Vagina (tissue), 2 donors: ENCODE measurements around the gene ICAM5. TPM values are rescaled to one million over a fixed set of nuclear protein-coding genes. Genes with fewer than 3 reads are reported as not detected.
"Not testable (repeated sequence)": the region's sequence is repeated elsewhere in the genome, so short reads cannot be mapped to it uniquely, and the experiment has no call there.

Experiments used
- DNase-seq, 2 donors: peaks; one replicate each; pipeline ENCODE4 v3.0.0-alpha.2; 2017; ENCODE audit errors: extremely low spot score in 2 of 2
- H3K27ac ChIP-seq: fragments of 200-600 bp; sonication (generic); one replicate; pipeline ENCODE4 v1.5.1; 2019
- H3K27me3 ChIP-seq: fragments of 200-600 bp; sonication (generic); one replicate; pipeline ENCODE4 v1.5.1; 2019
- H3K36me3 ChIP-seq, 2 donors: fragments of 200-600 bp; sonication (generic); one replicate each; pipeline ENCODE4 v1.5.1; 2017 to 2019
- H3K4me1 ChIP-seq: fragments of 200-600 bp; sonication (generic); one replicate; pipeline ENCODE4 v1.5.1; 2019
- H3K4me3 ChIP-seq, 2 donors: fragments of 200-600 bp; sonication (generic); 1 replicate in 1 of 2; 2 replicates in 1 of 2; pipeline ENCODE4 v1.5.1; 2016 to 2019
- H3K9me3 ChIP-seq: fragments of 200-600 bp; sonication (generic); one replicate; pipeline ENCODE4 v1.5.1; 2019
- CTCF ChIP-seq, 3 experiments: fragments of 450-650 bp in 2 of 3; fragments of 200-600 bp in 1 of 3; sonication (generic) in 1 of 3; IDR thresholded peaks; one replicate each; pipeline ENCODE4 v1.5.1; 2017 to 2019; ENCODE audit warnings: antibody characterized with exemption in 3 of 3, mild to moderate bottlenecking in 2 of 3, moderate library complexity in 2 of 3
- POLR2A ChIP-seq, 2 donors: fragments of 450-650 bp; IDR thresholded peaks; one replicate each; pipeline ENCODE4 v1.6.1; 2017; ENCODE audit warnings: antibody characterized with exemption in 2 of 2, mild to moderate bottlenecking in 2 of 2, moderate library complexity in 2 of 2
- POLR2AphosphoS5 ChIP-seq, 2 donors: sonication (generic); formaldehyde crosslinking; IDR thresholded peaks; one replicate each; pipeline ENCODE4 v1.9.0; 2017; ENCODE audit warnings: antibody characterized with exemption in 2 of 2, mild to moderate bottlenecking in 2 of 2, low read depth in 1 of 2; ENCODE audit not compliant: insufficient read depth in 1 of 2
- intact Hi-C: fragments of 100-400 bp; cut with DNase I; formaldehyde crosslinking; loops from one replicate; pipeline ENCODE4 v1.15.1; 2023
- total RNA-seq: library from RNA; depleted of rRNA; stranded (reverse); fragments of >200 nt; gene quantifications from one replicate; pipeline ENCODE4 v1.2.3, GENCODE V29; 2016

Gene ICAM5
- total RNA-seq, 1 donor from 2014 or later = 2.0 TPM

DNA sequence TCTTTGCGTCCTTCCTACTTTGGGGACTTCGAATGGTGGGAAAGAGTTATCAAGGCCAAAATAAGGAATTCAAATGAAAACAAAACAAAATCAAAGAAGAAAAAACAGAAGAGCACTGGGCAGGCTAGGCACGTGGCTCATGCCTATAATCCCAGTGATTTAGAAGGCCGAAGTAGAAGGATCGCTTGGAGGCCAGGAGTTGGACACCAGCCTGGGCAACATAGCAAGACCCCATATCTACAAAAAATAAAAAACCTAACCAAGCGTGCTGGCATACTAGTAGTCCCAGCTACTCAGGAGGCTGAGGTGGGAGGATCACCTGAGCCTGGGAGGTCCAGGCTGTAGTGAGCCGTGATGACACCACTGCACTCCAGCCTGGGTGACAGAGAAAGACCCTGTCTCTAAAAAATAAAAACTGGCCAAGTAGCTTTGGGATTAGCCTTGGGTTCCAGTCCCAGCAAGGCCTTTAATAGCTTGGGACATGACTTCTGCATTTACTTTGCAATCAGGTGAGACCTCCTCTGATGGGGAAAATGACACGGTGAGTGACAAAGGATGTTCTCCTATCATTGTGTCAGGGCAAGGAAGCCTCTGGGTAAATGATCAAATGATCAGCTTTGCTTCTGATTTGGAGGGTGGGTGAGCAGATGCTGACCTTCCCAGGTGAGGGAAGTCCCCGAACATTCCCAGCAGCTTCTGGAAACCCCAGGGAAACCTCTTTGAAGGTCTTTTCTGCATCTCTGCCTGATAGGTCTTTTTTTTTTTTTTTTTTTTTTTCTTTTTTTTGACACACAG lies 11.8 kb upstream of the ICAM5 start:
- Histone ChIP-seq H3K4me1 (no peaks in the 10 kb centered on the region), H3K27ac (no peak overlapping the region), H3K9me3 (no peaks in the 10 kb centered on the region), H3K27me3 (no peaks in the 10 kb centered on the region), H3K36me3 (no peaks in the 10 kb centered on the region), H3K4me3 (no peak overlapping the region)
- no peak for DNase-seq
- intact Hi-C loops = no loop called here
- TF ChIP-seq CTCF (IDR thresholded peaks at IDR 0.05) = no peak
- no peak for TF ChIP-seq POLR2A (IDR thresholded peaks at IDR 0.05)
- TF ChIP-seq POLR2AphosphoS5 (IDR thresholded peaks at IDR 0.05; ENCODE audit: insufficient read depth in 1 of 2, low read depth in 1 of 2) = no peak

DNA sequence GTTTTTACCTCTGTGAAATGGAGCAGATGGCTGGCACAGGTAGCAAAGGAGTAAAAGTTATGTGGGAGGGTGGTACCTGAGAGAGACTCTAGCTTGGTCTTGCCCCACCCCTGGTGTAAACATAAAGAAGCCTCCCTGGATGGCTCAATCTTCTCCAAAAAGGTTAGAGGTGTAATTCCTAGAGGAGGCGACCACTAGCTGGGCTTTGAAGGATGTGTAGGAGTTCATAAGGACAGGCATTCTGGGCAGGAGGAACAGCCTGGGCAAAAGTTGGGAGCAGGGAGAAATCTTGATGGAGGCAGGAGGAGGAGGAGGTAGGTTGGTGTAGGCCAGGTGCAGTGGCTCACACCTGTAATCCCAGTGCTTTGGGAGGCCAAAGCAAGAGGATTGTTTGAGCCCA lies 10.8 kb upstream of the ICAM5 start:
- Histone ChIP-seq H3K36me3 (peaks cover 0 to 5% of the 10 kb centered on the region in 2 donors), H3K27ac (no peak overlapping the region), H3K9me3 (no peaks in the 10 kb centered on the region), H3K4me1 (no peaks in the 10 kb centered on the region), H3K27me3 (no peaks in the 10 kb centered on the region), H3K4me3 (no peak overlapping the region)
- no peak for DNase-seq
- TF ChIP-seq CTCF (IDR thresholded peaks at IDR 0.05) = no peak
- TF ChIP-seq POLR2AphosphoS5 (IDR thresholded peaks at IDR 0.05; ENCODE audit: insufficient read depth in 1 of 2, low read depth in 1 of 2) = no peak
- TF ChIP-seq POLR2A (IDR thresholded peaks at IDR 0.05) = no peak
- intact Hi-C loops = no loop called here

- H3K36me3 ChIP-seq = peaks cover 0 to 12% of the 10 kb centered on the region in 2 donors
- H3K27ac ChIP-seq = no peak overlapping the region
- H3K9me3 ChIP-seq = no peaks in the 10 kb centered on the region
- intact Hi-C loops = no loop called here
- no peak for DNase-seq
- TF ChIP-seq CTCF (IDR thresholded peaks at IDR 0.05) = no peak
- no peak for TF ChIP-seq POLR2A (IDR thresholded peaks at IDR 0.05)
- no peak for TF ChIP-seq POLR2AphosphoS5 (IDR thresholded peaks at IDR 0.05; ENCODE audit: insufficient read depth in 1 of 2, low read depth in 1 of 2)
- H3K4me1 ChIP-seq = no peaks in the 10 kb centered on the region
- no peaks in the 10 kb centered on the region for H3K27me3 ChIP-seq
- no peak overlapping the region for H3K4me3 ChIP-seq
Measured at GRCh38 chr19:10279737-10280442, 9.9 kb upstream of the ICAM5 start.

DNA sequence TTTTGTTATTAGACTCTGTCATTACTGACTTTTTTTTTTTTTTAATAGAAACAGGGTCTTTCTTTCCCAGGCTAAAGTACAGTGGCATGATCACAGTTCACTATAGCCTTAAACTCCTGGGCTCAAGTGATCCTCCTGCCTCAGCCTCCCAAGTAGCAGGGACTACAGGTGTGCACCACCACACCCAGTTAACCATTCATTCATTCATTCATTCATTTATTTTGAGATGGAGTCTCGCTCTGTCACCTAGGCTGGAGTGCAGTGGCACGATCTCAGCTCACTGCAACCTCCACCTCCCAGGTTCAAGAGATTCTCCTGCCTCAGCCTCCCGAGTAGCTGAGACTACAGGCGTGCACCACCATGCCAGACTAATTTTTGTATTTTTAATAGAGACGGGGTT lies 7.7 kb upstream of the ICAM5 start:
- H3K4me3 ChIP-seq, intact Hi-C loops, H3K9me3 ChIP-seq, DNase-seq, H3K27me3 ChIP-seq, H3K27ac ChIP-seq: not testable (repeated sequence)
- Histone ChIP-seq H3K36me3 (peaks cover 0 to 19% of the 10 kb centered on the region in 2 donors), H3K4me1 (peaks cover 15% of the 10 kb centered on the region)

GRCh38 chr19:10283301-10284064 lies 6.3 kb upstream of the ICAM5 start:
- peaks cover 29% of the 10 kb centered on the region for H3K4me1 ChIP-seq
- H3K27ac ChIP-seq = no peak overlapping the region
- no peak overlapping the region for H3K4me3 ChIP-seq
- DNase-seq = no peak
- TF ChIP-seq POLR2A (IDR thresholded peaks at IDR 0.05) (no peak), CTCF (IDR thresholded peaks at IDR 0.05) (no peak), POLR2AphosphoS5 (IDR thresholded peaks at IDR 0.05; ENCODE audit: insufficient read depth in 1 of 2, low read depth in 1 of 2) (no peak)
- intact Hi-C loops = no loop called here
- no peaks in the 10 kb centered on the region for H3K27me3 ChIP-seq
- H3K36me3 ChIP-seq = peaks cover 0 to 19% of the 10 kb centered on the region in 2 donors
- no peaks in the 10 kb centered on the region for H3K9me3 ChIP-seq
